ENCODE results near the gene CISD3. TPM values are rescaled to one million over a fixed set of nuclear protein-coding genes. Genes with fewer than 3 reads are reported as not detected.
A peak's percentile ranks its signal among the peaks of the same experiment; 100 is the strongest.

Gene CISD3
- total RNA-seq, 1 donor from 2014 or later, result 2.0 TPM

DNA sequence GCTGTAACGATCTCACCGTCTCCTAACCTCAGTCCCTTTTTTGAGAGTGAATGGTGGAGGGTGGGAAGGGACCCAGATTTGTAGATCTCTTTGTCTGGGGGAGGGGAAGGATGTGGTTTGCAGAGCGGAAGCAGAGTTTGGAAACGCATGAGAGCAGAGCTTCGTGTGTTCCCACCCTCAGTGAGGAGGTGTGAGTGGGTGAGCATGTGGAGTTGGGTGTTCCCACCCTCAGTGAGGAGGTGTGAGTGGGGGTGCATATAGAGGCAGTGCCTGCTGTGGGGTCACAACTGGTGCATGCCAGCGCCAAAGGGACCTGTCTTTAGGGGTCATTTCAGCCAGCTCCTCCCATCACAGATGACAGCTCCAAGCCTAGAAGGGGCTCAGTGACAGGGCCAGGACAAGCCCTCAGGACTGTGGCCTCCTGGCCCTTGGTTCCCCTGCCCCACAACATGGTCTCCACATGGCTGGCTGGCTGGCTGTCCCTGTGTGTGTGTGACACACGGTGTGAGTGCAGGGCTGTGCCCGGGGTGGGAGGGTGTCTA, 1.8 kb upstream of the CISD3 start:
- DNase-seq (ENCODE audit: low read depth), result no peak

DNA sequence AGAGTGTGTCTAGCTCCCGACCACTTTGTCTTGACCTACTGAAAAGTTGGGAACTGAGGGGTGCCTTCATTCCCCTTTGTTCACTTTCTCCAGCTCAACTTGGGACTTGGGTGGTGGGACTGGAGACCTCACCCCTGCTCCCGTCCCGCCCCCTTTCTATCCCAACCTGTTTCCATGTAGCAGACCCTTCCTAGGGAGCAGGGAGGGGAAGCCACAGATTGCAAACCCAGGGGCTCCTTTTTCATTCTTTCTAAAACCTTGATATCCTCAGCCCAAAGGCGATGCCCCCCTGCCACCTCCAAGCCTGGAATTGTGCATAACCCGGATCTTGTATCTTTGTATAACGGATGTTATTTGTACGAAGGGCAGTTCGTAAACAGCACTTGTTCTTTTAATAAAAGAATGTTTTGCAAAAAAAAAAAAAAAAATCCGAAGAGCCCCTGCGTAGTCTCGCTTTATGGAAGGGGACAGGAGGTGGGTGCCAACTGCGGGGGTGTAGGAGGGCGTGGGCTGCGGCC, 714 bp upstream of the CISD3 start:
- DNase-seq (ENCODE audit: low read depth), result no peak

DNA sequence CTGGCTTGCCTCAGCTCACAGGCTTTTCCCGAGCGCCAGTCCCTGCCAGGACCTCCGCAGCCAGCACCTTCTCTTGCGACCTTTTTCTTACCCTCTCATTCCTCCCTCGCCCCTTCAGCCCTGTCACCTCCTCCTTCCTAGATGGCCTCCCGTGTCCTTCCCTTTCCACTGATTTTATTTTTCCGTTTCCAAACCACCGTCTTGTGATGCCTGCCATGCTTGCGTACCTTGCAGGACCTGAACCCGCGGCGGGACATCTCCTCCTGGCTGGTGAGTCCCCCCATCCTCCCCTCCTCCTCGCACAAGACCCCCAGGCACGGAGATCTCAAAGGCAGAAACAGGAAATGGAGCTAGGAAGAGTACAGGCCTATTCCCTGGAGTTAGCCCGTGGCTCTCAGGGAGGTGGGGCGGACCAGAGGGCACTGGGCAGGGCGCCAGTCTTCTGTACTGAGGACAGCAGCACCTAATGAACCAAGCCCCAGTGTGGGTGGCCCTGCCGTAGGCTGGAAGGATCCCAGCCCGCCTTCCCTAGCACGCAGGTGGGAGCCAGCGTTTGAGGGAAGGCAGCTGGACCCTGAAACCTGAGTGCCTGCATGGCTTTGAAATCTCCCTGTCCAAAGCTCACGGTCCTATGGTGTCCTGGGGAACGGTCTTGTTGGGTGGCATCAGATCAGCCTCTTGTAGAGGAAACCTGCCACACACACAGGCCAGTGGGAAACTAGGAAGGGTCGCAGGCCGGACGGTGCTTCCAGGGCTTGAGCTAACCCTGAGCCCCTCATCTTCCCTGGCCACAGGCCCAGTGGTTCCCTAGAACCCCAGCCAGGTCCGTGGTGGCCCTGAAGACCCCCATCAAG, 612 bp downstream of the CISD3 start:
- DNase-seq (ENCODE audit: low read depth), result peak; percentile 69

DNA sequence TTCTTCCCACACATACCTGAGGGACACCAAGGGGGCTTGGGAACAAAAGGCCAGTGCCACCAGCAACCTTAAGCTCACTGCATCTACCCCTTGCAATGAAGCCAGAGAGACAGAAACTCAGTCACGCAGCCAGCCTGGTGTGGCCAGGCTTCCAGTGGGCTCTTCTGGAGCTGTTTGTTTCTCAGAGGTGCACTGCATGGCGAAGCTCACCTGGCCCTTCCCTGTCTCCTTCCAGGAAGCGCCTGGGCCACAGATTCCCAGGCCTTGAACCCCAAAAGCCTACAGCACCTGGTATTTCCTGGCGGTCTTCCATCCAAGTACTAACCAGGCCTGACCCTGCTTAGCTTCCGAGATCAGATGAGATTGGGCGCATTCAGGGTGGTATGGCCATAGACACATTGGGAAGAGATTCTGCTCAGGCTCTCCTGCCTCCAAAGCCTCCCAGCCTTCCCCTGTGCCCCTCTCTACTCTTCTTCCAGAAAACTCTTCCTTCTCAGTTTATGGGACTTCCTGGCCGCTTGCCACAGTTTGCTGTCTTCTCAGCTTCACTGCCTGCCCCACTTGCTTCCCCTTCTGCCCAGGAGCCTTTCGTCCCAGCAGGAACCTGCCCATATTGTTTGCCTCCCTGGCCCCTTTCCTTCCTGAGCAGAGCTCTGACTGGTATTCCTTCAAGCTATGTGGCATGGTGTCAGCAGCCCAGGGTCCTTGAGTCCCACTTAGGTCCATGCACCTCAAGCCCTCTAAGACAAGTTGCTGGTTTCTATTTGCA, 1.6 kb downstream of the CISD3 start:
- DNase-seq (ENCODE audit: low read depth), result no peak

DNA sequence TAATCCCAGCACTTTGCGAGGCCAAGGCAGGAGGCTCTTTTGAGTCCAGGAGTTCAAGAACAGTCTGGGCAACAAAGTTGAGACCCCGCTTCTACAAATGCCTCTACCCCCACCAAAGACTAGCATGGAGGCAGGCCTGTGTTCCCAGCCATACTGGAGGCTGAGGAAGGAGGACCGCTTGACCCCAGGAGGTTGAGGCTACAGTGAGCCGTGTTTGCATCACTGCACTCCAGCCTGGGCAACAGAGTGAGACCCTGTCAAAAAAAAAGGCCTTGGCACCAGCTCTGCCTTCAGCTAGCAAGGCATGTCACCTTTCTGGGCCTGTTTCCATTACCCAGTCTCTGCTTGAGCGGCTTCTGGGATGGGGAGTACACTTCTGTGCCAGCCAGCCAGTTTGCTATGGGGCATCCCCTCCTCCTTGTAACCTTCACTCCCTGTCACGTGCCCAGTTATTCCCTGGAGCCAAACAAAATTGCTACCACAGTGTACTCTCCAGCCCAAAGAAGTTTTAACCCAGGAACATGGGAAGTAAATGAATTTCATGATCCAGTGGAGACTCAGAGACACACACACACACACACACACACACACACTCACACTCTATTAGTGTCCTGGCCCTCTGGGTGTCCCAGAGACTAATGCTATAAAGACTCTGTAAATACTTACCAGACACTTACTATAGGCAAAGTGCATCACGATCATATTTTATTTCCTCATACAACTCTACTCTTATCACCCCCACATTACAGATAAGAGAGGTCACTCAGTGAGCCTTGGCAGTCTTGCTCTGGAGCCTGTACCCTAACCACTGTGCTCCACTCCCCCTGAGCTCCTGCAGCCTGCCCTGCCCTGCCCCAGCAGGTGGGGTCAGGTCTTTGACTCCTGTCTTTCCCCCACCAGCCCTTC, 2.5 kb downstream of the CISD3 start:
- DNase-seq (ENCODE audit: low read depth), result peak; percentile 61

DNA sequence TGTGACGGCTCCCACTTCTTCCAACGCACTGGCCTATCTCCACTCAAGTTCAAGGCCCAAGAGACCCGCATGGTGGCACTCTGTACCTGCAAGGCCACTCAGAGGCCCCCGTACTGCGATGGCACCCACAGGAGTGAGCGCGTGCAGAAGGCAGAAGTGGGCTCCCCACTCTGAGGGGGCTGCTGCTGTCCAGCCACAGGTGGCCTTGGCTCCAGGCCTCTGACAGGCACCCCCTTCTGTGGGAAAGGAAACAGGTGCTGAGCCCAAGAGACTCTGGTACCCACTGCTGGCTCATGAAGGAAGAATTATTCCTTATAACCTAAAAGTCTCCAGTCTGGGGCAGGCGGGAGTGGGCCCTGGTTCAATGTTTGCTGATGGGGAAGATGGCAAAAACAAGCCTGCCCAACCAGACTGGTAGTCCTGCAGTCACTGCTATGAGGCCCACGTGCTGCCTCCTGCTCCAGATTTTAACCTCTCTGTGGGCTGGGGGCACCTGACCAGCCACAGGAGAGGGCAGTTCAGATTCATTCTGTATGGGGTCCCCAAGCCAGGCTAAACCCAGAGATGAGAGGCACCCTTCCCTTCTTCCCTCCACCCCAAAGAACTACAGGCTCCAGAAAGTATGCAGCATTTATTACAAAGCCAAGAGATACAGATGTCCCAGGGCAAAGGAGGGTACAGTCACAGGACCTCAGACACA, 3.3 kb downstream of the CISD3 start:
- no peak for DNase-seq (ENCODE audit: low read depth)

DNA sequence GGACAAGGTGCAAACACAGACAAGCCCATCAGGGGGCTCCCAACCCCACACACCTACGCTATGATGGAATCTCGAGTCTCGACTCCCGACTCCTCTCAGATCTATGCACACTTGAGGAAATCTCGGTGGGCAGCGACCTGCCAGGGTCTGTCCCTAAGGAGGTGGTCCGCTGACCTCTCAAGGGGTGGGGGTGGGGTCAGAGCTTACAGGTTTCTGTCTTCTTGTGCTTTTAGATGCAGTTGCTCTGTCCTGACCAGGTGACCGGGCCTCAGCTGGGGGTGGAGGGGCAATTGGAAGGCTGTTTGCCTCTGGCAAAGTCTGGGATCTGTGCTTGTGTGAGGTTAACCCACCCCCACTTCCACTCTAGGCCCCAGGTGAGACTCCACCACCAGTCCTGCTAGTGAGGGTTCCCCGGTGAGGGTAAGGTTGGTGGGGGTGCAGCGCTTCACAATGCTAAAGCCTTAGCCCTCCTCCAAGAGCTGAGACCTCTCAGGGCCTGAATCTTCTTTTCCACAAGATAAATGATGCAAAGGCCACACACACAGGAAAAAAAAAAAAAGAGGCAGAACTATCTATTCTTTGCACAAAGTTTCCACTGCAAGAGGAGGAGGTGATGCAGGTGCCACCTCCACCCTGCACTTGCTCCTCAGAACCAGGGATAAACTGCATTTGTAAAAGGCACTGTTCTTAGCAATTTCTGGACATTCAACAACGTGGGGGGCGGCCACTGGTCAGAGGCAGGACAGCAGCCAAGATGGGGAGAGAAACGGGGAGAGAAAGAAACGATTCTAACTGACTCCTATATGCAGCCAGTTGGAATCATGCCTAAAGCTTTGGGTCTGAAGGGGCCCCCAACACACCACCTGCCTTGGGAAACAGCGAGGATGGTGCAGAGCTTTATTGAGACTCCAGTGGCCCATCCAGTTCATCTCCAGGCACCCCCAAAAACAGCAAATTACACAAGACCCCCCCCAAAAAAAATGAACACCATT, 4.1 kb downstream of the CISD3 start:
- DNase-seq (ENCODE audit: low read depth), result no peak

DNA sequence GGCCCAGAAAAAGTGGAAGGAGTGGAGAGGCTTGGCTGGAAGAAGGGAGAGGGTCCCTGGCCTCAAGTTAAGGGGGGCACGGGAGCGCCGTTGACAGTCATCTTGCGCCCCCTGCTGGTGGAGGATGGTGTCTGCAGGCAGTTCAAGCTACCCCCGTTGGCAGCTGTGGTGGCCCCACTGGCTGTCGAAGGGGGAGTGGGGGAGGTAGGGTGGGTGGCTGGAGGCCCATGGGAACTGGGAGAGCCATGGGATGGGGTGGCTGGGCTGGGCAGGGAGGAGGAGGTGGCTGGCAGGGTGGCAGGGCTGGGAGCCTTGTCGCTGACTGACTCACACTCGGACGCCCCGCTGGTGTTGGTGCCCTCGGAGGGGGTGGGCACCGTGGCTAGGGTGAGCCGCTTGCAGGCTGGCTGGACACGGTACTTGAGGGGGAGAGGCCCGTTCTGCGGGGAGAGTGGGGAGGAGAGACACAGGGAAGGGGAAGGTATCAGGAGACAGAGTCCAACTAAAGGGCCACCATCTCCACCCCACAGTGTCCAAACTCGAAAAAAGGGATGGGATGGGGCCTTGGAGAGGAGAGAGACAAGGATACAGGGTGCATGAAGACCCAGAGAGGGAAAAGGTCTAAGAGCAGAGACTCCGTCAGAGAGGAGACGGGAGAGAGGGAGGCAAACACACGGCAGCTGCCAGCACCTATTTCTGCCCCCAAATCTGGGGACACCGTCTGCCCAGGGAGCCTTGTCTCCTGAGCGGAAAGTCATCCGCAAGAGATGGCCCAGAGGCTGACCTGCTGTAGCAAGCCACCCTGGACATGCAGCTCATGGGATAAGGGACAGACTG, 5.2 kb downstream of the CISD3 start:
- no peak for DNase-seq (ENCODE audit: low read depth)

DNA sequence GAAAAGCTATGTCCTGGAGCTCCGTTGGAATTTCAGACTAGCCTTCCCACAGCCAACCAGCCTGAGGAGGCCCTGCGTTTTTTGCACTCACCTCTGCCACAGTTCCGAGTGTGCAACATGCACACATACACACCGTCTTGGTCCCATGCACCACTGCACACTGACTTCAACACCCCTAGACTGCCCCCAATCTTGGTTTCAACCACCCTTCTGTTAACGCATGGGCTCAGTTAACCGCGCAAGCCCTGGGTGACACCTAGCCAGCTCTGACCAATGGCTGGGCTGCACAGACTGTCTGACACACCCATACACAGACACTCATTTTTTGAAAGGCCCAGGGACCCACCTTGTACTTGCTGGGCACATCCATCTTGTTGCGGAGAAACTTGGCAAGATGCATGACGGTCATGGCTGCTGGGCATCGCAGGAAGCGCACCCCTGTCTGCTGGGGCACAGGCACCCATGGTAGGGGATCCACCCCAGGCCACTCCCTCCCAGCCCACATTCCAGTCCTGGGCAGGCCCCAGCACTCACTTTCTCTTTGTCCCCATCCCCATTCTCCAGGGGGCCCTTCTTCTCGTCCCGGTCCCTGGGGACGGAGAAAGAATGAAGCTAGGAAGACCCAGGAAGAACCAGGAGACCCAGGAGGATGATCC, 8.0 kb downstream of the CISD3 start:
- DNase-seq (ENCODE audit: low read depth), result no peak

DNA sequence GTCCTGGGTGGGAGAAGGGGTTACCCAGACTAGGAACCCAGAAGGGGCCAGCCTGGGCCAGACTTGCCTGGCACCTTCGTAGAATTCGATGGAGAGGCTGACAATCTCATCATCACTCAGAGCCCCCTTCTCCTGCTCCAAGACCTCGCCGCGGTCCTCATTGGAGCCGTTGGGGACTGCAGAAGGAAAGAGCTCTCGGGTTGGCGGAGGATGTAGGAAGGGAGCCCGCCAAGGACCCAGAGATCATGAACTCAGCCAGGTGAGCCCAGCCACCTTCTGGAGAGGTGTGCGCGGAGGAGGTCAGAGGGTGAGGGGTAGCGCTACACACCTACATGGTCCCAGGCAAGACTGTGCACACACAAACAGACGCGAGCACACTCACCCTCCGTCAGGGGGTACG, 8.5 kb downstream of the CISD3 start:
- DNase-seq (ENCODE audit: low read depth), result no peak

DNA sequence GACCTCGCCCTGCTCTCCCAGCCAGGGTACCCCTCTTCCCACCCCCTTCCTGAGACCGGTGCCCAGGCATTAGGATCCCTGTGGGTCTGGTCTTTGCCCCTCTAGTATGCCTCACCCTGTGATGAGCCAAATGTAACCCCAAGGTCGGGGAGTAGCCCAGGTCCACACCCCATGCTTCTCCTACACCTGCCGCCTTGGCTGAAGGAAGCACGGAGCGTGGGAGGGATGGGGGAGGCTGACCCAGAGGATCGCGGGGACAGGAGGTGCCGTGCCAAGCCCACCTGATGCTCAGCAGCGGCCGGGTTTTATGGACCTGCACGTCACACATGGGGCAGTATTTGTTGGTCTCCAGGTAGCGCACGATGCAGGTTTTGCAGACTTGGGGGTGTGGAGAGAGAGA, 9.2 kb downstream of the CISD3 start:
- no peak for DNase-seq (ENCODE audit: low read depth)

DNA sequence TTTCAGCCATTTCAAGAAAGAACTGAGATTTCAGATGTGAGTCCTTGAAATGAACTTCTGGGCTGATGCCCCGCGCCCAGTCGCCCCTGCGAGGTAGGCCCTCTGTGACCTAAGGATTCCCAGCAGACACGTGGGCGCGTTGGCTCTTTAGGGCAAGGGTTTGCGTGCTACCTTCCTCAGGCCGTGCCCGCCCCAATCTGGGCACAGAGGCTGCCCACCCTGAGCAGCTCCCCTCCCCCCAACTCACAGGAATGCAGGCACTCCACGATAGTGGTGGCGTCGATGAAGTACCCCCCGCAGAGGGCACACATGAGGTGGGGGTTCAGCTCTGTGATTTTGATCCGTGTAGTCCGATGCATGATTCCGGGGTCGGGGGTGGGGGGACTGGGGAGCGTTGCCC, 9.9 kb downstream of the CISD3 start:
- DNase-seq (ENCODE audit: low read depth), result no peak

DNA sequence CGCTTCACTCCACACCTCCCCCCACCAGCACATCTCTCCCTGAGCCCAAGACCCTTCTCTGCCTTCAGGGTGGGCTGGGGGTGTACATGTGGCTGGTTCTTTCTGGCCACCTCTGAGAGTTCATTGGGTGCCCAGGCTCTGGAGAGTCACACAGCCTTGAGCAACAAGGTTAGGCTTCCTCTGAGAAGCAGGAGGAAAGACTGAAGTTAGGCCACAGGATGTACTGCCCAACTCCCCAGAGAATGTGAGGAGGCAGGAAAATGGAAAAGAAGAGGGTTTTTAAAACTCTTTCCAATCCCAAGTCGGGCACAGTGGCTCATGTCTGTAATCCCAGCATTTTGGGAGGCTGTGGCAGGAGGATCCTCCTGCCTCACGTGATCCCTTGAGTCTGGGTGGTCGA, 10.7 kb downstream of the CISD3 start:
- no peak for DNase-seq (ENCODE audit: low read depth)

DNA sequence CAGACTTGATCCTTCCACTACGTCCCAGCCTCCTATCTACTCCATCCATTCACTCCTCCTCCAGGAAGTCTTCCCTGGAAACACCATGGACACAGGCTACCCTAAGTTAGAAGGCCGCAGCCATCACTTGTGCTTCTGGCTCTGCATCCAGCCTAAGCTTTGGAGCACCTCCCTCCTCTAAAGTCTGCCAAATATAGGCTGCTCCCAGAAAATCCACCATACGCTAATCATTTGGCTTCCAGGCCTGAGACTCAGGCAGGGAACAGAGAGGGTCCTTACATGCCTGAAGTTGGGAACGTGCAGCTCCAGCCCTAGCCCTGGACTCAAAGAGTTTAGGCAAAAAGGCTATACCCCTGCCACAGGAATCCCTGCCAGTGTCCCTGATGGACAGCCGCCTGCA, 11.3 kb downstream of the CISD3 start:
- no peak for DNase-seq (ENCODE audit: low read depth)

DNA sequence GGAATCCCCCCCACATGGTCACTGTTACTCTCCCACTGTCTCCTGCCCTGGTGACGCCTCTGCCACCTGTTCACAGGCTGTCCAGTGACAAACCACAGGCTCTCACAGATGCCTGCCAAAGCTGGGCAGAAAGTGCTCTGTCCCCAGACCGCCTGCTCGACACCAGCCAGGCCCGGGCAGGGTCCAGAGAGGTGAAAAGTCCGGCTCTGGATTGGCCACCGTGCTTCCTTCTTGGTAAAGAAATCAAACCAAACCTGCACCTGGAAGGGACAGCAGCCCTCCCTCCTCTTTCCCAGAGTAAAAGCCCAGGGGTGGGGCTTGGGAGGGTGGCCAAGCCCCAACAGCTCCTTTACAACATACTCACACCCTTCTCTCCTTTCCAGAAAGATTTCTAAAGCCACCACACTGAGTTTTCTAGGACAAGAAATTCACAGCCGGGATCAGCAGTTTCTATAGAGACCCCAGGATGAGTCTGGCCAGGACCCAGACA, 11.8 kb downstream of the CISD3 start:
- DNase-seq (ENCODE audit: low read depth), result no peak

DNA sequence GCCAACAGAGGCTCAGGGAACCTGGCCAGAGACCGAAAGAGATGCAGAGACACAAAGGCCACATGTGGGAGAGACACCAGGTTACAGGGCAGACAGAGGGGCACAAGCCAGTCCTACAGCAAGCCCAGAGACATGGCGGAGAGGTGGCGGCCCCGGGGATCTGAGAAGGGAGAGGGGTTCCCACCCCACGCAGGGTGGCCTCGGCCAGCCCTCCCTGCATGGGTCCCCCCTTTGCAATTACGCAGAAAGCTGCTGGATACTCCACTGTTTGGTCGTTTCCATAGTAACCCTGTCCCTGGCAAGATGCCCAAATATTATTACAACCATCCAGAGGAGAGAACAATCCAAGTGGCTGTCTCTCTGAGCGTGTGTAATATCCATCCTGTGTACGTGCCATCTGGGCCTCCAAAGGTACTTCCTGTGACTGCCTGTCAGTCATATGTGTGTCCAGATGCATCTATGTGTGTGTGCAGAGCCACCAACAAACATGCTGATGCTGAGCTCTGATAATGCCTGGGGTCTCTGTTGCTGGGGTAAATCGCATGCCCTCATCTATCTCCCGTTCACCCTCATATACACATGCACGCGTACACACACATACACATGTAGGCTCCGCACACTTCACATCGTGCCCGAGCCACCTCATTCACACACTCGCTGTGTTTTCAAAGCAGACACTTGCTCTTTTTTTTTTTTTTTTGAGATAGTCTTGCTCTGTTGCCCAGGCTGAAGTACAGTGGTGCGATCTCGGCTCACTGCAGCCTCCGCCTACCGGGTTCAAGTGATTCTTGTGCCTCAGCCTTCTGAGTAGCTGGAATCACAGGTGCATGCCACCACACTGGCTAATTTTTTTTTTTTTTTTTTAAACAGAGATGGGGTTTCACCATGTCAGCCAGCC, 12.5 kb downstream of the CISD3 start:
- DNase-seq (ENCODE audit: low read depth), result no peak

DNA sequence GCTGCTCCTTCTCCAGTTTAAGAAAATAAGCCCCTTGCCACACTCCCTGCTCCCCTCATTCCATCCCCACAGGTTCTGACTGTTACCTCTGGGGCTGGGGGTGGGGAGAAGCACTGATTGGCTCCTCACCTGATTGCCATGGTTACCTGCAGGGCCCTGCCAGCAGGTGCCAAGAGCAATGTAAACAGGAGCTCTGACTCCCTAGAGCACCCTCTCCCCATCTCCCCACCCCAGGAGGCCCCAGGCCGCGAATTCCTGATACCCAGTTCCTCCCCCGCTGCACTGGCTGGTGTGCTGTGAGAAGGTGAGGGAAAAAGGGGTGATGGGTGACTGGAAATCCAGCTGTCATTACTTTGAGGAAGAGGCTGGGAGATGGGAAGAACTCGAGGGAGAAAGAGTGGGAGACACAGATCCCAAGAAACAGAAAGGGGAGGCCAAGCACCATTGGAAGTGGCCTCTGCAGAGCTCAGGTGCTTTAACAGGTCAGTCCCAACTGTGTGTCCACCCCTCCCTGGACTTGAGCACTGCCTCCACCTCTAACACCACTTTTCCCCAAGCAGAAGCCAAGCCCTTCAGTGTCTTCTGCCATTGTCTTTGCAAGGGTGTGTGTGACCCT, 13.5 kb downstream of the CISD3 start:
- DNase-seq (ENCODE audit: low read depth), result no peak

All from renal cortical epithelial cell (primary cell).